ENCODE measurements around the gene CORIN.

Gene CORIN

DNA sequence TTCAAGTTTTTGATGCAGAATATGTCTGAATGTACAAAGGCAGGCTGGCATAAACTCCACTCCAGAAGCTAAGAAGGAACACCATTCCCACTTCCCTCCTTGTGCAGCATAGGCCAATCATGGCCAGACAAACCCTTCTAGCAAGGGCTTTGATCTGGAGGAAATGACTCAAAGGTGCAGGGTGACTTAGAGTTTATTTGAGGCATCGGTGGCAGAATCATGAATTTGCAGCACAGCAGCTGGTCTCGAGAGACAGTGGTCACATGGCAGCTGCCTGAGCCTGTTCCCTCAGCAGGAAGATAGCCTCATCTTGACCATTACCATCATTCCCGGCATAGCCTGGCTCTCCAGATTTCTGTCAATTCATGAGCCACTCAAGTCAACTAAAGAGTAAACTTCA is 198.3 kb downstream of the CORIN start:
- no peak for FAIRE-seq

GRCh38 chr4:47631161-47631560 is 206.7 kb downstream of the CORIN start:
- FAIRE-seq: no peak

DNA sequence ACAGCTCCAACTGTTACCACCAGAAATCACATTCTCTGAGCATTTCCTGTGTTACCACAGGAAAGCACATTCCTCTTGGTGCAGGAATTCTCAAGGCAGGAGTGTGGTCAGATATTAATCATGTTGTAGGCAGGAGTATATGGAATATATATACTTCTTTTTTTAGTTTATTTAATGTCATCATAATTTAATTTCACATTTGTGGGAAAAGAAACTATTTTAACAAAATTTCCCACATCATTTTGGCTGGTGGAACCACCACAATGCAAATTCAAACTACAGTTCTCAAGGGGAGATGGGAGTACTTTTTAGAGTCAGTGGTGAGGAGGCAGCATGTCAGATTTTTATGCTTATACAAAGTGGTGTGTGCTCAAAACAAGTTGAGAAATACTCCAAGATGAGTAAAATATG is 213.8 kb downstream of the CORIN start:
- FAIRE-seq: no peak

DNA sequence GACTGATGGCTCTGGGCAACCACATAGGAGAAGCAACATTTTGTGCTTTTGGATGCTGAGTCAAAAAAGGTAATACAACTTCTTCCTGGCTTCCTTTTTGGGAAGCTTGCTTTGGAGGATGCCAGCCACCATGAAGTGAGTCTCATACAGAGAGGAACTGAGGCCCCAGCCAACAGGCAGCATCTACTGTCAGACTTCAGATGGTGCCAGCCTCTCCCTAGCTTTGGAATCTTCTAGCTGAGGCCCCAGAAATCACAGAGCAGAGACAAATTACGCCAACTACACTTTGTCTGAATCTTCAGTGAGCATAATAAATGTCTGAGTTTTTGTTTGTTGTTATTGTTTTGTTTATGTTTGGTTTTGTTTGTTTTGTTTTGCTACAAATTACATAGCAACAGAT is 216.7 kb downstream of the CORIN start:
- no peak for FAIRE-seq

- FAIRE-seq: no peak
These were observed 218.2 kb downstream of the CORIN start for GRCh38 chr4:47619691-47620090.

- FAIRE-seq: no peak
These were observed 220.3 kb downstream of the CORIN start for GRCh38 chr4:47617607-47618006.

DNA sequence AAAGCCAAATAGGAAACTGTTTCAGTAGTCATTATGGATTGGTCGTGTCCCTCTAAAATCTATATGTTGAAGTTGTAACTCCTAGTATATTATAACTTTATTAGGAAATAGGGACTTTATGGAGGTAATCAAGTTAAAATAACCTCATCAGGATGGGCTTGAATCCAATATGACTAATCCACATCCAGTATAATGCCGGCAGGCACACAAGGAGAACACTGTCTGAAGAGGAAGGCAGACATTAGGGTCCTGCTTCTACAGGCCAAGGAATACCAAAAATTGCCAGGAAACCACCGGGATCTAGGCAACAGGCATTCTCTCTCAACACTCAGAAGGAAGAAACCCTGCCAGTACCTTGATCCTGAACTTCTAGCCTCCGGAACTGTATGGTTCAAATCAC is 222.5 kb downstream of the CORIN start:
- no peak for FAIRE-seq

GRCh38 chr4:47612116-47613023 is 225.5 kb downstream of the CORIN start:
- no peak for FAIRE-seq

GRCh38 chr4:47606482-47606881 is 231.4 kb downstream of the CORIN start:
- no peak for FAIRE-seq

- FAIRE-seq: no peak
These were observed 239.0 kb downstream of the CORIN start for GRCh38 chr4:47598896-47599295.

GRCh38 chr4:47598320-47598719 is 239.5 kb downstream of the CORIN start:
- FAIRE-seq: no peak

GRCh38 chr4:47597696-47598095 is 240.2 kb downstream of the CORIN start:
- FAIRE-seq: no peak

GRCh38 chr4:47590325-47590724 is 247.5 kb downstream of the CORIN start:
- no peak for FAIRE-seq

GRCh38 chr4:47579235-47579634 is 258.6 kb downstream of the CORIN start:
- FAIRE-seq: no peak

DNA sequence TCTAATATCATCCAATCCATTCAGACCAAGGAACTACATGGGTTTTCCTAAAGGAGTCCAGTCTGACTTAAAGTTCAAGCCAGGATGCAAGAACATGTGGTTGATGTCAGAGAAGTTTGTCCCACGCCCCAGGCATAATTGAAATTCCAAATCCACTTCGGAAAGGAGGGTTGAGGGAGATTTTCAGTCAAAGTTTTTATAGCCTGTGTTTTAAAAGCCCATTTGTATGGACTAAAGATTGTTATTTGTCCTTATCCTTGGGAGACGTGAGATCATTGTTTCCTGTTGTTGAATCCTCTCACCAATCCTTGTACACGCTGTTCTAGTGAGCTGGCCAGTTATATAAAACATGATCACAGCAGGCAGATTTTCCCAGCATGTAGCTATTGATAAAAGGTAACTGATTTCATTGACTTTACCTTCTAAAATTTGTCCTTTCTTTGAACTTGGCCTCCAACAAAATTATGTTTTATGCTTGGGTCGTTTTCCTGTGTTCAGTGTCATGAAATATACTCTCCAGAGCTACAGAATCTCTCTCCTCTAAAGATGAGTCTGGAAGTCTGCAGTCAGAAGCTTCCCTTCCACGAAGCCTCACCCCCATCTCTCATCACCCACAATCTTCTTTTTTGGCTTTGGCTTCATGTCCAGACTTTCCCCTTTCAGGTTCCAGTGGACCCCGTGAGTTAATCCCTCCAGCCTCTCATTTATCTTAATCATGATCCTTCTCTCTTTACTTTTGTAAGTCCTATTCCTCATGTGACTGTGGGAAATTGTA is 259.9 kb downstream of the CORIN start:
- no peak for FAIRE-seq

- no peak for FAIRE-seq
These were observed 264.9 kb downstream of the CORIN start for GRCh38 chr4:47572981-47573380.

- no peak for FAIRE-seq
These were observed 267.1 kb downstream of the CORIN start for GRCh38 chr4:47570816-47571215.

- no peak for FAIRE-seq
These were observed 270.4 kb downstream of the CORIN start for GRCh38 chr4:47567511-47567910.

- FAIRE-seq: no peak
These were observed 270.9 kb downstream of the CORIN start for GRCh38 chr4:47566969-47567368.

DNA sequence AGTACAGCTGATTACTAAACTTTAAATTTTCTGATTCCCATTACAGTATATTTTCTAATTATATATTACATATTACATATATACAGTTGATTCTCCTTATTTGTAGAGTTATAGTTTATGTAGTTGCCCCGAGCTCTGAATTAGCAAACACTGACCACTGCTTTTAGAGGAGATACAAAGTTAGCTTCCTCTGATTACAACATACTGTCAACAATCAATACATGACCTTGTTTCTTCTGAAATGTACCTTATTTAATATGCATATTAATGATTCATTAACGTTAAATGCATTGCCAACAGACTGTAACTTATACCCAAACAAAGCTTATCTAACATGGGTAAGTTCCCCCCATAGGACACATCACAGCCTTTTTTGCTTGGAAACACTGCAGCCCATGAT is 271.3 kb downstream of the CORIN start:
- FAIRE-seq: no peak

GRCh38 chr4:47562297-47562696 is 275.6 kb downstream of the CORIN start:
- no peak for FAIRE-seq

GRCh38 chr4:47561331-47561730 is 276.5 kb downstream of the CORIN start:
- no peak for FAIRE-seq

GRCh38 chr4:47560682-47561081 is 277.2 kb downstream of the CORIN start:
- no peak for FAIRE-seq

DNA sequence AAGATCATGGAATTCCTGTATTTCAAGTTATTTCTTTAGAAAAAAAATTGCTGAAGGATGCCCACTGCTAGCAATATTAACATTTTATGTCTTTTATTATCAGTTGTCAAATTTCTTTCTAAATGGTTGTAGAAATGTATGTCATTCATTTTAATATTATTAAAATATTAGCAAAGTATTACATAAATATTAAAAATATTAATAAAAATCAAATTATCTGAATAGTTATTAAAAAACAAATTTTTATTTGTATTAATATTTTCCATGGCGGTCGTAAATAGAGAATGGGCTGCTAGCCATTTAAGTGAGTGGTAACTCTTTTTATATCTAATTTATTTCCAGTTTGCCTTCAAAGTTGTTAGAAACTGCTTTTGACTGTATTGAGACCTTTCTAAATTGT is 280.6 kb downstream of the CORIN start:
- FAIRE-seq: peak; percentile 45
